ENCODE measurements around the gene GNPTG.

GNPTG gene

GRCh38 chr16:1403036-1403435 lies 51.3 kb downstream of the GNPTG start:
- TF ChIP-seq, protein P1, sequence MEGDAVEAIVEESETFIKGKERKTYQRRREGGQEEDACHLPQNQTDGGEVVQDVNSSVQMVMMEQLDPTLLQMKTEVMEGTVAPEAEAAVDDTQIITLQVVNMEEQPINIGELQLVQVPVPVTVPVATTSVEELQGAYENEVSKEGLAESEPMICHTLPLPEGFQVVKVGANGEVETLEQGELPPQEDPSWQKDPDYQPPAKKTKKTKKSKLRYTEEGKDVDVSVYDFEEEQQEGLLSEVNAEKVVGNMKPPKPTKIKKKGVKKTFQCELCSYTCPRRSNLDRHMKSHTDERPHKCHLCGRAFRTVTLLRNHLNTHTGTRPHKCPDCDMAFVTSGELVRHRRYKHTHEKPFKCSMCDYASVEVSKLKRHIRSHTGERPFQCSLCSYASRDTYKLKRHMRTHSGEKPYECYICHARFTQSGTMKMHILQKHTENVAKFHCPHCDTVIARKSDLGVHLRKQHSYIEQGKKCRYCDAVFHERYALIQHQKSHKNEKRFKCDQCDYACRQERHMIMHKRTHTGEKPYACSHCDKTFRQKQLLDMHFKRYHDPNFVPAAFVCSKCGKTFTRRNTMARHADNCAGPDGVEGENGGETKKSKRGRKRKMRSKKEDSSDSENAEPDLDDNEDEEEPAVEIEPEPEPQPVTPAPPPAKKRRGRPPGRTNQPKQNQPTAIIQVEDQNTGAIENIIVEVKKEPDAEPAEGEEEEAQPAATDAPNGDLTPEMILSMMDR (IDR thresholded peaks at IDR 0.05; ENCODE audit: low read depth, low read length, missing control alignments): no peak
- no peak for DNase-seq (ENCODE audit: extremely low read depth, low read depth)
- no peak overlapping the region for H3K4me3 ChIP-seq (replicated peaks; ENCODE audit: low read depth, low read length)

DNA sequence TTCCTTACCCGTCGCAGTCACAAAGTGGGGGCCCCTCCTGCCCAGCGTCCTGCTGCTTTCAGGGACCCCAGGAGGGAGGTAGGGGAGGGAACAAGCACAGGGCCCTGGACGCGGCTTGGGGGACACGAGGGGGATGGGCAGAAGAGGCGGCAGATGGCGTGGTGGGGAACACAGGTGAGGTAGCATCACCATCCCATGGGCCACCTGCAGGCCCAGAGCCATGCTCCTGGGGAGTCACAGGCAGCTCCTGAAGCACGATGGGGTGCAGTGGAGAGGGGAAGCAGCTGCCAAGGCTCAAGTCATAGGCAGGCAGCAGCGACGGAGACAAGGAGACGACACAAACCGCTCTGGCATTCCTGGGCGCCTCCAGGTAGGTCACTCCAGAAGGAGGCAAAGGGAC lies 52.0 kb downstream of the GNPTG start:
- DNase-seq (ENCODE audit: extremely low read depth, low read depth): no peak
- H3K4me3 ChIP-seq (replicated peaks; ENCODE audit: low read depth, low read length): no peak overlapping the region
- TF ChIP-seq, protein P1 (IDR thresholded peaks at IDR 0.05; ENCODE audit: low read depth, low read length, missing control alignments): no peak

DNA sequence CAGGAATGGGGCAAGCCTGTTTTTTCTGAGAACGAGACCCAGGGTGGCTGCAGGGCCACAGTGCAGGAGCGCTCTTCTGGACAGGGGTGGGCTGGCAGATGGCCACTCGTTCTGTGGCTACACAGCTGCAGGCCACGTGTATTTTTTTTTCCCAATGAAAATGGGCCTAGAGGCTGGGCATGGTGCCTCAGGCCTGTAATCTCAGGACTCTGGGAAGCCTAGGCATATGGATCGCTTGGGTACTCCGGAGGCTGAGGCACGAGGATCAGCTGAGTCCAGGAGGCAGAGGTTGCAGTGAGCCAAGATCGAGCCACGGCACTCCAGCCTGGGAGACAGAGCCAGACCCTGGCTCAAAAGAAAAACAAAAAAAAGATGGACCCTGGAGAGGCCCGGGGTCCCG lies 56.0 kb downstream of the GNPTG start:
- peak; percentile 33 for DNase-seq (ENCODE audit: extremely low read depth, low read depth)
- TF ChIP-seq, protein P1 (IDR thresholded peaks at IDR 0.05; ENCODE audit: low read depth, low read length, missing control alignments): no peak
- peak overlapping the region; percentile 45 for H3K4me3 ChIP-seq (replicated peaks; ENCODE audit: low read depth, low read length)

- H3K4me3 ChIP-seq (replicated peaks; ENCODE audit: low read depth, low read length): peak overlapping the region; percentile 45
- DNase-seq (ENCODE audit: extremely low read depth, low read depth): peak; percentile 30
- TF ChIP-seq, protein P1 (IDR thresholded peaks at IDR 0.05; ENCODE audit: low read depth, low read length, missing control alignments): no peak
Measured at GRCh38 chr16:1408171-1408837, 56.6 kb downstream of the GNPTG start.

GRCh38 chr16:1412847-1413246 lies 61.1 kb downstream of the GNPTG start:
- H3K4me3 ChIP-seq (replicated peaks; ENCODE audit: low read depth, low read length): no peak overlapping the region
- DNase-seq (ENCODE audit: extremely low read depth, low read depth): no peak
- TF ChIP-seq, protein P1 (IDR thresholded peaks at IDR 0.05; ENCODE audit: low read depth, low read length, missing control alignments): no peak
